ENCODE data around the gene B4GALT6. TPM values are rescaled to one million over a fixed set of nuclear protein-coding genes. Genes with fewer than 3 reads are reported as not detected.

The B4GALT6 gene
- total and polyA plus RNA-seq, 10 of the 15 experiments (the other 5 are each of a cell fraction or from before 2014, with no cell fraction given), result 11.9 to 47.4 (median 18.0) TPM

GRCh38 chr18:31655354-31655753 lies 29.0 kb downstream of the B4GALT6 start:
- DNase-seq (ENCODE audit: low read depth, low spot score) (no peak), ATAC-seq (no peak), FAIRE-seq (no peak)
- intact Hi-C loops (cut with micrococcal nuclease; ENCODE audit: unreplicated experiment) (loop anchor here (5.0 to 10.0 kb wide), 2 partner anchors 158 to 391 kb away; partner anchors contain the start of gene DSG2), in situ Hi-C loops (cut with MboI) (no loop called here)
- POLR2A ChIA-PET, result interaction anchor here (1.1 to 7.3 kb wide), 3 partner anchors 8 to 138 kb away, joined by 3 to 64 read pairs (median 60); no protein-coding TSS in a partner anchor
- CTCF ChIA-PET, result interaction anchor here (1.2 to 10.0 kb wide), 2 partner anchors 14 to 26 kb away, joined by 7 to 135 read pairs; partner anchors contain the start of gene B4GALT6
- H3K9ac ChIP-seq (ENCODE audit: control insufficient read depth, insufficient read depth, low read length), result no peak overlapping the region
- TF ChIP-seq NBN (IDR thresholded peaks at IDR 0.05) (no peak), IRF5 (IDR thresholded peaks at IDR 0.05; ENCODE audit: borderline replicate concordance) (no peak), RB1 (IDR thresholded peaks at IDR 0.05; ENCODE audit: borderline replicate concordance) (no peak), MEF2B (IDR thresholded peaks at IDR 0.05; ENCODE audit: partially characterized antibody, poor library complexity, severe bottlenecking) (no peak), USF2 (IDR thresholded peaks at IDR 0.05; ENCODE audit: borderline replicate concordance, low read depth, low read length) (no peak), BCL11A (IDR thresholded peaks at IDR 0.05; ENCODE audit: low read depth, low read length) (no peak), YY1 (IDR thresholded peaks at IDR 0.05; ENCODE audit: low read depth, low read length) (no peak), ZNF384 (IDR thresholded peaks at IDR 0.05; ENCODE audit: borderline replicate concordance, low read depth, low read length) (no peak), STAT1 (conservative IDR thresholded peaks at IDR 0.05) (no peak)
- peaks cover 38% of the 10 kb centered on the region for H3K79me2 ChIP-seq (ENCODE audit: control insufficient read depth, insufficient read depth, low read length)
- H3K4me2 ChIP-seq (ENCODE audit: control insufficient read depth, insufficient read depth), result no peak overlapping the region; the same call in 1 of the 2 replicates
- RAD21 ChIA-PET (ENCODE audit: unreplicated experiment), result interaction anchor here (1.4 to 11.8 kb wide), 2 partner anchors 20 to 26 kb away, joined by 5 to 168 read pairs; partner anchors contain the start of gene B4GALT6
- peaks cover 62% of the 10 kb centered on the region for H3K4me1 ChIP-seq (ENCODE audit: control insufficient read depth, insufficient read depth, low read length)
- H4K20me1 ChIP-seq (ENCODE audit: control insufficient read depth, insufficient read depth), result no peaks in the 10 kb centered on the region
- no peak overlapping the region for H2AFZ ChIP-seq (ENCODE audit: control insufficient read depth, low read depth, low read length)
- 0 out of 2 replicates have a peak overlapping the region, but pooled peaks have one; percentile 20 for H3K27ac ChIP-seq (ENCODE audit: control insufficient read depth, insufficient read depth)
- SMC1A ChIA-PET (ENCODE audit: uncharacterized antibody, unreplicated experiment), result interaction anchor here (1.2 to 10.7 kb wide), 5 partner anchors 7 to 51 kb away, joined by 3 to 169 read pairs (median 97); partner anchors contain the start of gene B4GALT6
- BruUV-seq (replicated peaks), result no TSS peak
- H3K4me3 ChIP-seq, result no peak overlapping the region
- WGBS (ENCODE audit: insufficient coverage, insufficient replicate concordance, low lambda C conversion rate, missing lambda C conversion rate), result 97% methylated on average over 4 of the region's 4 CpGs
- H3K27me3 ChIP-seq (replicated peaks in 1 of 2; ENCODE audit: control insufficient read depth in 2 of 2, insufficient read depth in 2 of 2, low read length in 1 of 2), result no peaks in the 10 kb centered on the region
- H3K9me3 ChIP-seq (replicated peaks; ENCODE audit: control insufficient read depth, insufficient read depth, low read length), result no peaks in the 10 kb centered on the region
- H3K36me3 ChIP-seq (ENCODE audit: control insufficient read depth in 2 of 2, insufficient read depth in 2 of 2, low read length in 1 of 2), result no peaks in the 10 kb centered on the region; a peak in 1 of 4 replicates
